Ectodermal cell (in vitro differentiated cells): Measurements from ENCODE around the gene PSMD13.
A peak's percentile ranks its signal among the peaks of the same experiment; 100 is the strongest.
"Not testable (repeated sequence)": the region's sequence is repeated elsewhere in the genome, so short reads cannot be mapped to it uniquely, and the experiment has no call there.

Experiments used
- H3K27ac ChIP-seq: 2 replicates; pipeline ENCODE4 v1.7.0; 2013; ENCODE audit warnings: mild to moderate bottlenecking, low read depth, low read length; ENCODE audit not compliant: insufficient read depth, poor library complexity, severe bottlenecking
- H3K27me3 ChIP-seq: 2 replicates; pipeline ENCODE4 v1.7.0; 2013; ENCODE audit warnings: mild to moderate bottlenecking, low read length; ENCODE audit not compliant: insufficient read depth, control insufficient read depth, poor library complexity, severe bottlenecking
- H3K36me3 ChIP-seq: one replicate; pipeline ENCODE4 v1.7.0; 2013; ENCODE audit warnings: low read length; ENCODE audit not compliant: control insufficient read depth, insufficient read depth
- H3K4me1 ChIP-seq: one replicate; pipeline ENCODE4 v1.7.0; 2013; ENCODE audit warnings: low read length; ENCODE audit not compliant: control insufficient read depth, insufficient read depth
- H3K4me3 ChIP-seq: 2 replicates; pipeline ENCODE4 v1.7.0; 2013; ENCODE audit warnings: low read depth, low read length, control low read depth; ENCODE audit not compliant: insufficient read depth
- H3K9me3 ChIP-seq: 2 replicates; pipeline ENCODE4 v1.7.0; 2013; ENCODE audit warnings: mild to moderate bottlenecking, low read length, moderate library complexity; ENCODE audit not compliant: control insufficient read depth
- WGBS, 2 experiments: methylation state at CpG; one replicate each; pipeline ENCODE4 v1.1.7; 2013; ENCODE audit warnings: missing lambda C conversion rate in 2 of 2; 5-methylcytosine and 5-hydroxymethylcytosine counted together

Gene PSMD13

DNA sequence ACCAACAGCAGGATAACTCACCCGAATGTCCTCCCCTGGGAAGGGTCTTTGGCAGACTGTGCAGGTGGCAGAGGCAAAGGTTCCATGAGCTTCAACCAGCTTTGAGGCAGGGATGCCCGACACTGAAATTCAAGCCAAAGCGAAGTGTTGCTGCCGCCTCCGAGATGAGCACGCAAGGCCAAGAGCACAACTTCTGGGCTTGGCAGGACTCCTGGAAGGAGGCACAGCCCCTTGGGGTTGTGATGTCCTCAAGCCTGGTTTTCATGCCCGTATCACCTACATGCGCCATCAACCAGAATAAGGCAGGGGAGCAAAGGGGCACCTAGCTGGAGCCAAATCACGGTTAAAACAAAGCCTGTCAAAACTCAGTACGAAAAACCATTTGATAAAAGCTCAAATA lies 6.3 kb upstream of the PSMD13 start:
- H3K36me3 ChIP-seq, result no peaks in the 10 kb centered on the region
- no peaks in the 10 kb centered on the region for H3K27me3 ChIP-seq
- H3K4me1 ChIP-seq, result no peaks in the 10 kb centered on the region
- H3K27ac ChIP-seq, result no peak overlapping the region
- no peaks in the 10 kb centered on the region for H3K9me3 ChIP-seq
- H3K4me3 ChIP-seq, result no peak overlapping the region
- 95% methylated on average over 10 of the region's 10 CpGs for WGBS, 2 experiments

DNA sequence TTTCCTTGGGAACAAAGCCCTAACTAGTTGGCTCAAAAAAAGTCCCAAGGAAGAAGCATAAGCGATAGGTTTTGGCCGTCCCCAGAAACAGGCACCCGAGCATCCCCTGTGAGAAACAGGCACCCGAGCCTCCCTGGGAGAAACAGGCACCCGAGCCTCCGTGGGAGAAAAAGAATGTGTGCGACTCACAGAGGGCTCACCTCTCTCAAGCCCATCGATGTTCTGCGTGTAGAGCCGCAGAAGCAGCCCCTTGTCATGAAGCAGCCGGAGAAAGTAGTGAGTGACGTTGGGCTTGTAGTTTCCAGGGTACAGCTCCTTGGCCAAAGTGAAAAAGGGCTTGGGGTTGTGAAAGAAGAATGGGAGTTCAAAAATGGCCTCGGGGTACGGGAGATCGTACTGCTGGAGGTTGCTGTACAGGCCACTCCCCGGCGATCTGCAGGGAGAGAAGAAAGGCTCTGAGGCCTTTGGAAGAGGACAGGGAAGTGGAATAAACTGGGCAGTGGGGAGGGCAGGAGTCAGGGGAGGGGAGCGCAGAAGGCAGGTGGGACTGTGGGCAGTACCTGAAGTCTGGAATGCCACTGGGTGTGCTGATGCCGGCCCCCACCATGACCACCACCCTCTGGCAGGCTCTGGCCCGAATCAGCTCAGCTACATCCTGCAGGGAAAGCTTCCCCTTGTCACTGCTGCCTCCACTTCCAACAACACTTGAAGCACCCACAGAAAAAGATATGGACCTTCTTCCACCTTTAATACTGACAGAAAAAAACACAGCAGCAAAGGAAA lies 3.8 kb upstream of the PSMD13 start:
- Histone ChIP-seq H3K4me1 (peaks cover 4% of the 10 kb centered on the region), H3K9me3 (no peaks in the 10 kb centered on the region), H3K36me3 (no peaks in the 10 kb centered on the region), H3K4me3 (no peak overlapping the region), H3K27me3 (no peaks in the 10 kb centered on the region), H3K27ac (no peak overlapping the region)
- WGBS, 2 experiments, result 94% methylated on average over 20 of the region's 20 CpGs

DNA sequence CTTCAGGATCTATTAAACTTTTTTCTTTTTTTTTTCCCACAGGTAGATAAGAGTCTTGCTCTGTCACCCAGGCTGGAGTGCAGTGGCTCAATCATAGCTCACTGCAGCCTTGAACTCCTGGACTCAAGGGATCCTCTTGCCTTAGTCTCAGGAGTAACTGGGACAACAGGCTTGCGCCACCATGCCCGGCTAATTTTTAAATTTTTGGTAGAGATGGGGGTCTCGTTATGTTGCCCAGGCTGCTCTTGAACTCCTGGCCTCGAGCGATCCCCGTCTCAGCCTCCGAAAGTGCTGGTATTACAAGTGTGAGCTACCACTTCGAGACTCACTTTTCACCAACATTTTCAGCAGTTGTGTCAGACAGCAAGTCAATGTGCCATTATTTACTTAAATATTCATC lies 1.6 kb upstream of the PSMD13 start:
- no peak overlapping the region for H3K27ac ChIP-seq
- no peaks in the 10 kb centered on the region for H3K9me3 ChIP-seq
- H3K4me3 ChIP-seq, result peak overlapping the region; percentile 87
- WGBS, 2 experiments, result 93 to 94% methylated on average over 8 of the region's 8 CpGs
- H3K27me3 ChIP-seq, result no peaks in the 10 kb centered on the region
- H3K4me1 ChIP-seq, result peaks cover 9% of the 10 kb centered on the region
- peaks cover under 1% of the 10 kb centered on the region for H3K36me3 ChIP-seq

DNA sequence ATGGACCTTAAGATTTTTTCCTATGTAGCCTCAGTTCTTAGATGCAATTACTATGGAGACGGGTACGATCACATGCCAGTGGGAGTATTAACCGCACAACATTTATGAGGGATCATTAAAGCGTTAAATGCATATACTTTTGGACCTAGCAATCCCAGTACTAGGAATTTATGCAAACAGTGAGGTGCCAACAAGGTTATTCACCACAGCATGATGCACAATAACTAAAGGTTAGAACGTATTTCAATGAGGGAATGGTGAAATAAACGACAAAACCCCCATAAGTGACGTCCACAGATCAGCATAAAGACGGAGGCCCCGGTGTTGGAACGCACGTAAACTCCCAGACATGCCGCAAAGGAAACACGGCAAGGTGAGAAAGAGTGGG lies 1.2 kb upstream of the PSMD13 start:
- WGBS, 2 experiments, result 14 to 15% methylated on average over 13 of the region's 13 CpGs
- Histone ChIP-seq H3K36me3 (peaks cover 3% of the 10 kb centered on the region), H3K27ac (peak overlapping the region; percentile 60)

DNA sequence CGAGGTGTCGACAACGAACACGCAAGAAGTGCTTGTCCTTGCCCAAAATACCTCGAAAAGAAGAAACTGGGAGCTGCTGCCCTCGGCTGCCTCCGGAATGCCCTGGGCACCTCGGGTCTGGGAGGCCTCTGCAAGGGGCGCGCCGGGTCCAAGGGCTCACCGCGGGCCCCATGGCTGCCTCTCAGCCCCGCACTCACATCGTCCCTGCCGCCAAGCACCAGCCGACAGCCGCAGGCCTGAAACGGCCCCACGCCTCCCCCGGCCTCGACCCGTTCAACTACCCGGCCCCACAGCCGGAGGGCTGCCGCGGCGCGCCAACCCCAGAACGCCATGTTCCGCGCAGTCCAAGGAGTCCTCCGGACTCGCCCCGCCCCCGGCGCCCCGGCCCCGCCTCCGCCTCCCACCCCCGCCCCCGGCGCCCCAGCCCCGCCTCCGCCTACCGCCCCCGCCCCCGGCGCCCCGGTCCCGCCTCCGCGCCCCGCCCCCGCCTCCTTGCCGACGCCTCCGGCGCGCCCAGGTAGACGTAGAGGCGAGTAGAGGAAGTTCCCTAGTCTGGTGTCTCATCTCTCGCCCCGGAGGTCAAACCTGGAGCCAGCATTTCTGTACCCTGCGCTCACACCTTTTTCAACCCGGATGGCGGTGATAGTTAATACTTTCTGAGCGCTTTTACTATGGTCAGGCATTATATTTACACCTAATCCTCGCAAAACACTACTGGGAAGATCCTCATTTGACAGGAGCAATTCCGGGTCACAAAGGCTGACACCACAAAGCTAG lies 591 bp upstream of the PSMD13 start, which contains the start of gene SIRT3:
TSS of gene SIRT3 (minus strand) at position 346 of the 777 bp plus-strand sequence. CDS start at position 332, 14 bp downstream.
- Histone ChIP-seq H3K4me3 (peak within 1 kb of the TSS; percentile 87), H3K27me3 (no peaks in the 10 kb centered on the region), H3K36me3 (peaks cover 3% of the 10 kb centered on the region), H3K27ac (peak within 1 kb of the TSS; percentile 84), H3K9me3 (no peaks in the 10 kb centered on the region), H3K4me1 (peaks cover 9% of the 10 kb centered on the region)
- 0% methylated on average over 70 of the region's 70 CpGs for WGBS, 2 experiments

More for the DNA sequence above, 1.2 kb upstream of the PSMD13 start:
- H3K4me3 ChIP-seq, result peak overlapping the region; percentile 87
- no peaks in the 10 kb centered on the region for H3K27me3 ChIP-seq
- no peaks in the 10 kb centered on the region for H3K9me3 ChIP-seq
- H3K4me1 ChIP-seq, result peaks cover 9% of the 10 kb centered on the region

DNA sequence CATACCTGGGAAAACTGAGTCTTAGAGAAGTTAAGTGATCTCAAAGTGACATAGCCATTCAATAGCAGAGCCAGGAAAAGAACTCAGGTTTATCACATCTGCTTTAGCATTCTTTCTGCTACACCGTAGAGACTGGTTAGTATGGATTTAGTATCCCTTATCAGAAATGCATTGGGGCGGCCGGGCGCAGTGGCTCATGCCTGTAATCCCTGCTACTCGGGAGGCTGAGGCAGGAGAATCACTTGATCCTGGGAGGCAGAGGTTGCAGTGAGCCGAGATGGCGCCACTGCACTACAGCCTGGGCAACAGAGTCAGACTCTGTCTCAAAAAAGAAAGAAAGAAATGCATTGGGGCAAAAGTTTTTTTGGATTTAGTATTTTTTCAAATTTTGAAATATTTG lies 1.6 kb downstream of the PSMD13 start:
- not testable (repeated sequence) for H3K27ac ChIP-seq, H3K9me3 ChIP-seq, H3K36me3 ChIP-seq, H3K27me3 ChIP-seq, H3K4me1 ChIP-seq
- H3K4me3 ChIP-seq, result peak overlapping the region; percentile 87
- WGBS, 2 experiments, result 89 to 90% methylated on average over 7 of the region's 7 CpGs

DNA sequence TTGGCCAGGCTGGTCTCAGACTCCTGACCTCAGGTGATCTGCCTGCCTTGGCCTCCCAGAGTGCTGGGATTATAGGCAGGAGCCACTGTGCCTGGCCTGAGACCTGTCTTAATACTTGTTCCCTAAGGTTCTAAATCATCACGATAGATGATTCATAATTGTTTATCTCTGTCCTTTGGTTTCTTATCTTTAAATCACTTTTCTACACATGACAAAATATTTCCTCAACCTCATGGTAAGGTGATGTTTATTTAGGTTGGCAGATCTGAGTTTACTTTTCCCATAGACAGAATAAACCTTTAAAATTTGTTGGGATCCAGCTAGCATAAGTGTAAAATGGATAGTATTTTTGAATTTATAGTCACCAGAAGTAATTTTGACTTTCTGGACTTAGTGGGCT lies 3.5 kb downstream of the PSMD13 start:
- 100% methylated on average over 1 of the region's 1 CpG for WGBS, 2 experiments
- Histone ChIP-seq H3K27me3 (no peaks in the 10 kb centered on the region), H3K4me3 (no peak overlapping the region), H3K9me3 (no peaks in the 10 kb centered on the region), H3K27ac (no peak overlapping the region), H3K36me3 (peaks cover 10% of the 10 kb centered on the region), H3K4me1 (peaks cover 9% of the 10 kb centered on the region)

DNA sequence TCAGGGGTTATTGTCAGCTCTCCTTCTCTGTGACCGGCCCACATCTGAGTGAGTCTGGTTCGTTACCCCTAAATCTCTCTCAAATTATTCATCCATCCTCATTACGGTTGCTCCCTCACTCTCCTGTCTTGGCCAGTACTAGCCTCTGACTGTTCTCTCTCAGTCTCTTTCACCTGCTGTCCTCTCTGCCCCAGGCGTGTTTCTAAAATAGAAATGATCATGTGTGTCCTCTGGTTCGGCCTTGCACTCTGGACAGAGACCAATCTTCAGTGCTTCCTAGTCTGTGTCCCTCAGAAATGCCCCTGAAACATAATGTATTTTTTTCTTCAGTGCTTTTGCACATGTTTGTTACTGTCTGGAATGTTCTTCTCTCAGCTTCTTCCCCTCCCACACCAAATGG lies 4.9 kb downstream of the PSMD13 start:
- peaks cover 9% of the 10 kb centered on the region for H3K4me1 ChIP-seq
- no peaks in the 10 kb centered on the region for H3K27me3 ChIP-seq
- no peak overlapping the region for H3K4me3 ChIP-seq
- no peaks in the 10 kb centered on the region for H3K9me3 ChIP-seq
- no peak overlapping the region for H3K27ac ChIP-seq
- peaks cover 21% of the 10 kb centered on the region for H3K36me3 ChIP-seq
- 94 to 95% methylated on average over 5 of the region's 5 CpGs for WGBS, 2 experiments

DNA sequence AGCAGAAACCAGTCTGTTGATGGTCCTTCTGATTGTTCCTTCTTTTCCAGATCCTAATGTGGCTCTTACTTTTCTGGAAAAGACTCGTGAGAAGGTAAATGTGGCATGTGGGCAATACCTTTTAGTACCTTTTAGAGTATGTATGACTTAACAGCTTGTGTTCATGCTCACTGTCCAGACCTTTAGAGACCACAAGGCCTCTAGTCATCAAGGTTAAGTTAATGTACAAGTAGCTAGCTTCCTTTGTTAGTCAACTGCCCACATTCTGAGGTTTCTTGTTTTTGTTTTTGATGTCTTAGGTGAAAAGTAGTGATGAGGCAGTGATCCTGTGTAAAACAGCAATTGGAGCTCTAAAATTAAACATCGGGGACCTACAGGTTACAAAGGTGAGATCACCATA lies 7.6 kb downstream of the PSMD13 start:
- no peak overlapping the region for H3K4me3 ChIP-seq
- H3K4me1 ChIP-seq, result no peaks in the 10 kb centered on the region
- no peaks in the 10 kb centered on the region for H3K9me3 ChIP-seq
- 89 to 100% methylated on average over 1 to 2 of the region's 2 CpGs for WGBS, 2 experiments
- H3K36me3 ChIP-seq, result peaks cover 27% of the 10 kb centered on the region
- H3K27me3 ChIP-seq, result no peaks in the 10 kb centered on the region
- no peak overlapping the region for H3K27ac ChIP-seq

DNA sequence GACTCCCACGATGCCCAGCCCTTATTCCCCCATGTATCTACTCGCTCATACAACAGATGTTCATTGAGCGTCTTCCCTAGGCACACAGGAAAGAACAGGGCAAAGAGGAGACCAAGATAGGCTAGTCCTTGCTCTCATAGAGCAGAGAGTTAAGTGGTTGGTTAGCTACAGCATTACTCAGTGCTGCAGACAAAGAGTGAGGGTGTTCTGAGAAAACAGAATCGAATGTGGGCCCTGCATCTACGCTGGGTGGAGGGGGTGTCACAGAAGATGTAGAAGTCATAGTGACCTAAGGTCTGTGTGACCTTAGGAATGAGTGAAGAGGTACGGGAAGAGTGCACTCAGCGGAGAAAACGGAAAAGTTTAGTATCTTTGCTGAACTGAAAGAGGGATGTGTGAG lies 12.3 kb downstream of the PSMD13 start:
- Histone ChIP-seq H3K9me3 (no peaks in the 10 kb centered on the region), H3K4me3 (no peak overlapping the region), H3K27me3 (no peaks in the 10 kb centered on the region), H3K36me3 (peaks cover 42% of the 10 kb centered on the region), H3K4me1 (no peaks in the 10 kb centered on the region), H3K27ac (no peak overlapping the region)
- WGBS, 2 experiments, result 82 to 83% methylated on average over 8 of the region's 8 CpGs
